ENCODE measurements around the gene LHPP. TPM values are rescaled to one million over a fixed set of nuclear protein-coding genes. Genes with fewer than 3 reads are reported as not detected.

The LHPP gene
- total RNA-seq, 1 donor from 2014 or later, result 8.8 TPM

DNA sequence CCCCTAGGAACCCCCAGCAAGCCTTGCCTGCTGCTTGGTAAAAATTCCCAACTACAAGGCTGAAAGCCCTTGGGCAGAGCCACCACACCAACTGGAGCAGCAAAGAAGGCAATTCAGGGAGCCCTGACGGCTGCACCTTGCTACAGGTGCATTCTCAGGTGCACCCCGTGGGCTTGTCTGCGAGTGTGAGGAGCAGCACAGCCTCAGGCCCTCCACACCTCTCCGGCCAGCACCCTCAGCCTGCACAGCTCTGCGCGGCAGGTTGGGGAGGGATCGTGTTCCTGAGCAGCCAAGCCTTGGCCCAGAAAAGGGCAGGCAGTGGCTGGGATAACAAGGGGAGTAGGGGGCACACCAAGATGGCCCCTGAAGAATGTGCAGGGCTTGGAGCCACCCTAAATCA, 178.4 kb downstream of the LHPP start:
- Mint-ChIP-seq H3K4me1 (peaks cover 50% of the 10 kb centered on the region), H3K27ac (ENCODE audit: unreplicated experiment) (peak overlapping the region; percentile 96), H3K4me3 (no peak overlapping the region), H3K9me3 (no peaks in the 10 kb centered on the region), H3K36me3 (ENCODE audit: low read depth) (no peaks in the 10 kb centered on the region), H3K27me3 (ENCODE audit: low read depth) (no peaks in the 10 kb centered on the region)
- TF ChIP-seq CTCF (conservative IDR thresholded peaks at IDR 0.05), result no peak
- DNase-seq (ENCODE audit: low read depth, low spot score), result no peak

- Mint-ChIP-seq H3K27me3 (ENCODE audit: low read depth) (no peaks in the 10 kb centered on the region), H3K9me3 (no peaks in the 10 kb centered on the region), H3K27ac (ENCODE audit: unreplicated experiment) (peak overlapping the region; percentile 96), H3K36me3 (ENCODE audit: low read depth) (no peaks in the 10 kb centered on the region), H3K4me1 (peaks cover 50% of the 10 kb centered on the region), H3K4me3 (peak overlapping the region; percentile 49)
- no peak for TF ChIP-seq CTCF (conservative IDR thresholded peaks at IDR 0.05)
- DNase-seq (ENCODE audit: low read depth, low spot score), result peak; percentile 54
These were observed 179.1 kb downstream of the LHPP start for GRCh38 chr10:124640538-124641231.

DNA sequence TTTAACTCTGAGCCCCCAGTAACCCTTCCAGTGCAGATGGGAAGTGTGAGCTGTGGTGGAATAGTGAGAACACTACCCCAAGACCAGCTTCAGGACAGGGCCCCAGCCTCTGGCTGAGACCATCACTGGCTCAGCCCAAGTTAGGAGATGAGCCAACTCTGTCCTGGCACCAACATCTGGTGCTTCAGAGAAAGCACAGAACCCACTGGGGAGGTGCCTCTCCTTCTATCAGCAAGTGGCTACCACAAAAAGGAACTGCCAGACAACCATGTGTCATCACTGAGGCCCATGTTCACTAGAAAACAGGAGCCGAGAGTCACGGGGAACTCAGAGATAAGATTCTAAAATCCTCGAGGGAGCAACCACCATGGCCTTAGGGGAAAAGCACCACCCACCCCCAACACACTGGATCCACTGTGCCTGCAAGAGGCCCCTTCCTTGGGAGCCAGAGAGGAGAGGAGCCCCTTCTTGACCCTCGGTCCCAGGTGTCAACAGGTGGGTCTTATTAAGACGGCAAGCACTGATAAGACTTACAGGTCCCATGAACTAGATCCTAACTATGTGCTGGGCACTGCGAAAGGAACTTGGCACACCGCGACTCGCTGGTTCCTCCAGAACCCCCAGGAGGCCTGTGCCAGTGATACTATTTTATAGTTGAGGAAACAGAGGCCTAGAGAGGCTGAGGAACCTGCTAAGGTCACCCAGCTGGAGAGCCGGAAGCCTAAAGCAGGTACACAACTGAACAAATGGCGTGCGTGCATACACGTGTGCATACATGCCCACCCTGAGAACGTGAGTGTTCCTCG, 179.9 kb downstream of the LHPP start:
- Mint-ChIP-seq H3K4me3 (peak overlapping the region; percentile 49), H3K36me3 (ENCODE audit: low read depth) (no peaks in the 10 kb centered on the region), H3K4me1 (peaks cover 54% of the 10 kb centered on the region), H3K9me3 (no peaks in the 10 kb centered on the region), H3K27ac (ENCODE audit: unreplicated experiment) (peak overlapping the region; percentile 96), H3K27me3 (ENCODE audit: low read depth) (no peaks in the 10 kb centered on the region)
- DNase-seq (ENCODE audit: low read depth, low spot score), result no peak
- TF ChIP-seq CTCF (conservative IDR thresholded peaks at IDR 0.05), result no peak

- H3K27ac Mint-ChIP-seq (ENCODE audit: unreplicated experiment), result no peak overlapping the region
These were observed 180.6 kb downstream of the LHPP start for GRCh38 chr10:124642088-124642710.

More at GRCh38 chr10:124642088-124642710, 180.6 kb downstream of the LHPP start:
- TF ChIP-seq CTCF (conservative IDR thresholded peaks at IDR 0.05), result no peak
- Mint-ChIP-seq H3K27me3 (ENCODE audit: low read depth) (no peaks in the 10 kb centered on the region), H3K36me3 (ENCODE audit: low read depth) (no peaks in the 10 kb centered on the region), H3K4me3 (no peak overlapping the region), H3K4me1 (peaks cover 54% of the 10 kb centered on the region), H3K9me3 (no peaks in the 10 kb centered on the region)
- DNase-seq (ENCODE audit: low read depth, low spot score), result no peak

Data from neural crest cell (in vitro differentiated cells).